ENCODE results near the gene ABCA6.
"Not testable (repeated sequence)": the region's sequence is repeated elsewhere in the genome, so short reads cannot be mapped to it uniquely, and the experiment has no call there.

ABCA6 gene

DNA sequence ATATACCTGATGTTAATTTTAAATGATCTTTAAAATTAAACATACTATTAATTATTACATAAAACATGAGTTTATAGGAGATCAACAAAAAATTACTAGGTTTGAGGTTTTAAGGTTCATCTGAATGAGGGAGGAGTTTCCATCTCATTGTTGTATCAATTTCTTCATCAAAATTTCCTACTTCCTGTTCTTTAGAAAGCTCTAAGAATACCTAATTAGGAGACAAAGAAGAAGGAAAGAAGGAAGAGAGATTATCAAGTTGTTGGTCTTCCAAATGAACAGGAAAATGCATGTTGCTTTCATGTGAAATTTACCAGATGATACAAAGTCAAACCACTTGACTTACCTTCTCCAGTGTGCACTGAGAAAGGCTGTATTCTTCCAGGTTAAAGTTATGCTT is 62.8 kb downstream of the ABCA6 start:
- H3K27ac ChIP-seq, result no peak overlapping the region
- TF ChIP-seq, protein P1, sequence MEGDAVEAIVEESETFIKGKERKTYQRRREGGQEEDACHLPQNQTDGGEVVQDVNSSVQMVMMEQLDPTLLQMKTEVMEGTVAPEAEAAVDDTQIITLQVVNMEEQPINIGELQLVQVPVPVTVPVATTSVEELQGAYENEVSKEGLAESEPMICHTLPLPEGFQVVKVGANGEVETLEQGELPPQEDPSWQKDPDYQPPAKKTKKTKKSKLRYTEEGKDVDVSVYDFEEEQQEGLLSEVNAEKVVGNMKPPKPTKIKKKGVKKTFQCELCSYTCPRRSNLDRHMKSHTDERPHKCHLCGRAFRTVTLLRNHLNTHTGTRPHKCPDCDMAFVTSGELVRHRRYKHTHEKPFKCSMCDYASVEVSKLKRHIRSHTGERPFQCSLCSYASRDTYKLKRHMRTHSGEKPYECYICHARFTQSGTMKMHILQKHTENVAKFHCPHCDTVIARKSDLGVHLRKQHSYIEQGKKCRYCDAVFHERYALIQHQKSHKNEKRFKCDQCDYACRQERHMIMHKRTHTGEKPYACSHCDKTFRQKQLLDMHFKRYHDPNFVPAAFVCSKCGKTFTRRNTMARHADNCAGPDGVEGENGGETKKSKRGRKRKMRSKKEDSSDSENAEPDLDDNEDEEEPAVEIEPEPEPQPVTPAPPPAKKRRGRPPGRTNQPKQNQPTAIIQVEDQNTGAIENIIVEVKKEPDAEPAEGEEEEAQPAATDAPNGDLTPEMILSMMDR (IDR thresholded peaks at IDR 0.05; ENCODE audit: low read depth, low read length, missing control alignments), result no peak
- no peaks in the 10 kb centered on the region for H3K36me3 ChIP-seq (replicated peaks)
- in situ Hi-C loops (cut with HindIII; ENCODE audit: low pct_ligation_motif_present, low sequenced_read_pairs), result no loop called here
- no peak for DNase-seq
- no peak overlapping the region for H3K4me3 ChIP-seq (ENCODE audit: low read depth, low read length)
- no peaks in the 10 kb centered on the region for H3K27me3 ChIP-seq (replicated peaks)

DNA sequence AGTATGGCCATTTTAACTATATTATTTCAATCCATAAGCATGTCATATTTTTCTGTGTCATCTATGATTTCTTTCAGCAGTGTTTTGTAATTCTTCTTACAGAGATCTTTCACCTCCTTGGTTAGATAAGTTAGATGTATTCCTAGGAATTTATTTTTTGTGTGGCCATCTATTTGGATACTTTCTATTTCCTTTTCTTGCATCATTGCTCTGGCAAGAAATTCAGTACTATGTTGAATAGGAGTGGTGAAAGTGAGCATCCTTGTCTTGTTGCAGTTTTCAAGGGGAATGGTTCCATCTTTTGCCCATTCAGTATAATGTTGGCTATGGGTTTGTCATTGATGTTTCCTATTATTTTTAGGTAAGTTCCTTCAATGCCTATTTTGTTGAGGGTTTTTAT is 65.9 kb downstream of the ABCA6 start:
- H3K27ac ChIP-seq, result no peak overlapping the region
- TF ChIP-seq, protein P1 (IDR thresholded peaks at IDR 0.05; ENCODE audit: low read depth, low read length, missing control alignments), result no peak
- no peaks in the 10 kb centered on the region for H3K27me3 ChIP-seq (replicated peaks)
- in situ Hi-C loops (cut with HindIII; ENCODE audit: low pct_ligation_motif_present, low sequenced_read_pairs), result no loop called here
- H3K4me3 ChIP-seq (ENCODE audit: low read depth, low read length), result no peak overlapping the region
- DNase-seq, result no peak
- no peaks in the 10 kb centered on the region for H3K36me3 ChIP-seq (replicated peaks)

DNA sequence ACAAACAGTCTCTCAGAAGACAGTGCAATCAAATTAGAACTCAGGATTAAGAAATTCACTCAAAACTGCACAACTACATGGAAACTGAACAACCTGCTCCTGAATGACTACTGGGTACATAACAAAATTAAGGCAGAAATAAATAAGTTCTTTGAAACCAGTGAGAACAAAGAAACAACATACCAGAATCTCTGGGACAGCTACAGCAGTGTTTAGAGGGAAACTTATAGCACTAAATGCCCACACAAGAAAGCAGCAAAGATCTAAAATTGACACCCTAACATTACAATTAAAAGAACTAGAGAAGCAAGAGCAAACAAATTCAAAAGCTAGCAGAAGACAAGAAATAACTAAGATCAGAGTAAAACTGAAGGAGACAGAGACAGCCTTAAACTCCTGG is 68.3 kb downstream of the ABCA6 start:
- H3K27ac ChIP-seq; H3K4me3 ChIP-seq (ENCODE audit: low read depth, low read length); H3K27me3 ChIP-seq (replicated peaks); H3K36me3 ChIP-seq (replicated peaks); in situ Hi-C loops (cut with HindIII; ENCODE audit: low pct_ligation_motif_present, low sequenced_read_pairs); DNase-seq: not testable (repeated sequence)

DNA sequence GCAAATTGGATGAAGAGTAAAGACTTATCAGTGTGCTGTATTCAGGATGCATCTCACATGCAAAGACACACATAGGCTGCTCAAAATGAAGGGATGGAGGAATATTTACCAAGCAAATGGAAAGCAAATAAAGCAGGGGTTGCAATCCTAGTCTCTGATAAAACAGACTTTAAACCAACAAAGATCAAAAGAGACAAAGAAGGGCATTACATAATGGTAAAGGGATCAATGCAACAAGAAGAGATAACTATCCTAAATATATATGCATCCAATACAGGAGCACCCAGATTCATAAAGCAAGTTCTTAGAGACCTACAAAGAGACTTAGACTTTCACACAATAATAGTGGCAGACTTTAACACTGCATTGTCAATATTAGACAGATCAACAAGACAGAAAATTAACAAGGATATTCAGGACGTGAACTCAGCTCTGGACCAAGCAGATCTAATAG is 68.9 kb downstream of the ABCA6 start:
- in situ Hi-C loops (cut with HindIII; ENCODE audit: low pct_ligation_motif_present, low sequenced_read_pairs); DNase-seq; H3K27me3 ChIP-seq (replicated peaks); H3K27ac ChIP-seq; H3K4me3 ChIP-seq (ENCODE audit: low read depth, low read length); H3K36me3 ChIP-seq (replicated peaks): not testable (repeated sequence)

DNA sequence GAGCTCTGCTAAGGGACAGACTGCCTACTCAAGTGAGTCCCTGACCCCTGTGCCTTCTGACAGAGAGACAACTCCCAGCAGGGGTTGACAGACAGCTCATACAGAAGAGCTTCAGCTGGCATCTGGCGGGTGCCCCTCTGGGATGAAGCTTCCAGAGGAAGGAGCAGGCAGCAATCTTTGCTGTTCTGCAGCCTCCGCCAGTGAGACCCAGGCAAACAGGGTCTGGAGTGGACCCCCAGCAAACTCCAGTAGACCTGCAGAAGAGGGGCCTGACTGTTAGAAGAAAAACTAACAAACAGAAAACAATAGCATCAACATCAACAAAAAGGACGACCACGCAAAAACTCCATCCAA is 70.5 kb downstream of the ABCA6 start:
- H3K36me3 ChIP-seq (replicated peaks); H3K4me3 ChIP-seq (ENCODE audit: low read depth, low read length); in situ Hi-C loops (cut with HindIII; ENCODE audit: low pct_ligation_motif_present, low sequenced_read_pairs); DNase-seq; H3K27me3 ChIP-seq (replicated peaks); H3K27ac ChIP-seq: not testable (repeated sequence)

DNA sequence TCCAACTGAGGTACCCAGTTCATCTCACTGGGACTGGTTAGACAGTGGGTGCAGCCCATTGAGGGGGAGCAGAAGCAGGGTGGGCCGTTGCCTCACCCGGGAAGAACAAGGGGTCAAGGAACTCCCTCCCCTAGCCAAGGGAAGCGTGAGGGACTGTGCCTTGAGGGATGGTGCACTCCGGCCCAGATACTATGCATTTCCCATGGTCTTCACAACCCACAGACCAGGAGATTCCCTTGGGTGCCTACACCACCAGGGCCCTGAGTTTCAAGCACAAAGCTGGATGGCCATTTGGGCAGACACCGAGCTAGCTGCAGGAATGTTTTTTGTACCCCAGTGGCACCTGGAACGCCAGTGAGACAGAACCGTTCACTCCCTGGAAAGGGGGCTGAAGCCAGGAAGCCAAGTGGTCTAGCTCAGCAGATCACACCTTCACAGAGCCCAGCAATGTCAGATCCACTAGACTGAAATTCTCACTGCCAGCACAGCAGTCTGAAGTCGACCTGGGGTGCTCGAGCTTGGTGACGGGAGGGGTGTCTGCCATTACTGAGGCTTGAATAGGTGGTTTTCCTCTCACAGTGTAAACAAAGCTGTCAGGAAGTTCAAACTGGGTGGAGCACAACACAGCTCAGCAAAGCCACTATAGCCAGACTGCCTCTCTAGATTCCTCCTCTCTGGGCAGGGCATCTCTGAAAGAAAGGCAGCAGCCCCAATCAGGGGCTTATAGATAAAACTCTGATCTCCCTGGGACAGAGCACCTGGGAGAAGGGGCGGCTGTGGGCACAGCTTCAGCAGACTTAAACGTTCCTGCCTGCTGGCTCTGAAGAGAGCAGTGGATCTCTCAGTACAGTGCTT is 71.1 kb downstream of the ABCA6 start:
- H3K4me3 ChIP-seq (ENCODE audit: low read depth, low read length); in situ Hi-C loops (cut with HindIII; ENCODE audit: low pct_ligation_motif_present, low sequenced_read_pairs); DNase-seq; H3K27ac ChIP-seq; H3K36me3 ChIP-seq (replicated peaks); H3K27me3 ChIP-seq (replicated peaks): not testable (repeated sequence)

DNA sequence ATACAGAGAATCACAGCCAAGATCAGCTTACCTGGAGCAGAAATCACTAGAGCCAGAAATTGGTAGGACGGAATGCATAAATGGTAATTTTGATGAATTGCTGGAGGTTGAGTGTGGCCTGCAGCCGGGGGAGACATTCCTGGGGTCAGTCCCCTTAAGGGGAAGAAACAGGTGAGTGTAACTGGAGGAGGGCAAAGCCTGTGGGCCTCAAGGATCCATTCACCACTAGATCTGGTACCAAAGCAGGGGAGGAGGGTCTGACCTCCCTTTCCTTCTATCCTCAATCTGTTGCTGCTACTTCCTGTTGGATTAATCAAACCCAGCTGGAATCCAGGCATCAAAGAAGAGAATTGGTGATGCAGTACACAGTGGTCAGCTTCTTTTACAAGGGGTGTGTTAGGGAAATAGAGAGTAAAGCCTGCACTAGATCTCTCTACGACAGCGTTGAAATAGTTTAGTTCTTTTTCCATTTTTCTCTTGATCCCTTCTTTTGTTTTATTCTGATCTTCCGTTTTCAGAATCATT is 72.4 kb downstream of the ABCA6 start:
- in situ Hi-C loops (cut with HindIII; ENCODE audit: low pct_ligation_motif_present, low sequenced_read_pairs), result no loop called here
- Histone ChIP-seq H3K36me3 (replicated peaks) (no peaks in the 10 kb centered on the region), H3K27me3 (replicated peaks) (no peaks in the 10 kb centered on the region), H3K27ac (no peak overlapping the region), H3K4me3 (ENCODE audit: low read depth, low read length) (no peak overlapping the region)
- no peak for DNase-seq
- TF ChIP-seq, protein P1 (IDR thresholded peaks at IDR 0.05; ENCODE audit: low read depth, low read length, missing control alignments), result no peak
